Measurements from ENCODE around the gene PSME3.

PSME3 gene

DNA sequence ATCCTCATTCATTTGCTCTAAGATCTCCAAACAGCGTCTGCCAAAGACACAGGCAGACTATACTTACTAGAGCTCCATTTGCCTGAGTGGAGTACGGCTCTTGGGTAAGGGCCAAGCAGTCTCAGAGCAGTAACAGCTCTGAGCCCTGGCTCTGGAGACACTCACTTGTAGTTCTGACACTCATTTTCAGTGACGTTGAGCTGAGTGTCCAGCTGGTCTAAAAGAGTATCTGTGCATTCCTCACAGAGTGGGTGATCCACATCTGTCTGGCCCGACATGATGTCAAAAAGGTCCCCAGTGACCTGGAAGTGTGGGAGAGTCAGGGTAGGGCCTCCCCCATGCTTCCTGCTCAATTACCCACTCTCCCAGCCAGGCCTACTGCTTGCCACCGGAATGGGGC is 14.8 kb upstream of the PSME3 start:
- no peak for DNase-seq

DNA sequence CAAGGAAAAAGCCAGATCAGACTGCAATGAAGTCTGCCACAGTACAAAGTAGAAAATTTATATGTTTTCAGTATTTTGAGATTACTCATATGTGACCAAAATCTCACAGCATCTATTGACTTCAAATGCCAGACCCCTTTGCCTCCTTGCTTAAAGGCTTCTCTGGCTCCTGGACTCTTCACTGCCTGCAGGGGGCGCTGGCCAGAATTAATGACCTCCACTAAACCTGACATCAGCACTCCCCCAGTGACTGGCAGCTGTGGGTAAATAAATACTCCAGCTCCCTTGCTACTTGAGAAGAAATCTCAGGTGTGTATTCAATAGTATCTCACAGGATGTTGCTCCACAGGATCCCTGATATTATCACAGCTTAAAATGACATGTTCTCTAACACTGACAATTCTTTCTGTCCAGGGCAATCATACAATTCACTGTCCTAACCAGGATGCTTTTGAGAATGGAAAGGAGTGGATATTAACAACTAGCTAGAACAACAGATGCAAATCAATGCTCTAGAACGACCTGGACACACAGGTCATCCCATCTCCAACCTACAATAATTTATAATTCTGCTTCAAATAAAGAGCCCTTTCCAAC is 13.2 kb upstream of the PSME3 start:
- DNase-seq = peak; percentile 71

DNA sequence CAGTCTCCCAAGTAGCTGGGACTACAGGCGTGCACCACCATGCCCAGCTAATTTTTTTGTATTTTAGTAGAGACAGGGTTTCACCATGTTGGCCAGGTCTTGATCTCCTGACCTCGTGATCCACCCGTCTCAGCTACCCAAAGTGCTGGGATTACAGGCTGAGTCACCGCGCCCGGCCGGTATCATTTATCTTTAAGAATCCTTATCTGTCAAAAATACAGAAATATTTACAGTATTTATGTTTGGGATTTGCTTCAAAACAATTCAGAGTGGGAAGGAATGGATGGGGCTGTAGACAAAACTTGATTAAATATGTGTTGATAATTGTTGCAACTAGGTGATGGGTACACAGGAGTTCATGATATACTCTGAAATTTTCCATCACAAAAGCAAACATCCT is 12.0 kb upstream of the PSME3 start:
- no peak for DNase-seq

DNA sequence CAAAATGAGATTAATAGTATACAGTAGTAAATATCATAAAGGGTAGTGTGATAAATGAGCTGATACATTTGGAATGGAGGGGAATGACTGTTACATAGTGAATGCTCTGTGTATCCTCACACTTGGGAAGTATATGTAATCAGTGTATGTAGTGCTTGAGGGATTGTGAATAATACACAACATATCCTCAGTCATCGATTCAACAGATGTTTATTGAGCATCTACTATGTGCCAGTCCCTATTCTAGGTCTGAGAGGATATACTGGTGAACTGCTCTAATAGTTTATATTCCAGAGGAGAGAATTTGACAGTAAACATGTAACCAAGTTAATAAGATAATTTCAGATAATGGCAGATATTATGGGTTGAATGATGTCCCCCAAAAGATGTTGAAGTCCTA is 5.7 kb upstream of the PSME3 start:
- DNase-seq = no peak

DNA sequence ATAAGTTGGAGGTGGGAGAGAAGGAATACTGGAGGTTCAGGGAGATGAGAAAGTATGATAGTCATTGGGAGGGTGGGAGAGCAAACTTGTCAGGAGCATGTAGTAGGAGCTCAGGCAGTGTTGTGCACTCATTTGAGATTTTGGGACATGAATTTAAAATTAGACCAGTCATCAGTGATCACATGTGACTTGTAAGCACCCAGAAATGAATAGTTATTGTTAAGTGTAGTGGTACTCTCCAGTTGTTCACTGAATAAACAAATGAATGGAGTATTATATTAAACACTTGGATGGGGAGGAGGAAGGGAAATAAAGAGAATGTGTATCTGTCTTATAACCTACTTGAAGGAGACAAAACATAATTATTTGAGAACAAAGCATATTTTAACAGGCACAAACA is 2.2 kb upstream of the PSME3 start:
- no peak for DNase-seq

DNA sequence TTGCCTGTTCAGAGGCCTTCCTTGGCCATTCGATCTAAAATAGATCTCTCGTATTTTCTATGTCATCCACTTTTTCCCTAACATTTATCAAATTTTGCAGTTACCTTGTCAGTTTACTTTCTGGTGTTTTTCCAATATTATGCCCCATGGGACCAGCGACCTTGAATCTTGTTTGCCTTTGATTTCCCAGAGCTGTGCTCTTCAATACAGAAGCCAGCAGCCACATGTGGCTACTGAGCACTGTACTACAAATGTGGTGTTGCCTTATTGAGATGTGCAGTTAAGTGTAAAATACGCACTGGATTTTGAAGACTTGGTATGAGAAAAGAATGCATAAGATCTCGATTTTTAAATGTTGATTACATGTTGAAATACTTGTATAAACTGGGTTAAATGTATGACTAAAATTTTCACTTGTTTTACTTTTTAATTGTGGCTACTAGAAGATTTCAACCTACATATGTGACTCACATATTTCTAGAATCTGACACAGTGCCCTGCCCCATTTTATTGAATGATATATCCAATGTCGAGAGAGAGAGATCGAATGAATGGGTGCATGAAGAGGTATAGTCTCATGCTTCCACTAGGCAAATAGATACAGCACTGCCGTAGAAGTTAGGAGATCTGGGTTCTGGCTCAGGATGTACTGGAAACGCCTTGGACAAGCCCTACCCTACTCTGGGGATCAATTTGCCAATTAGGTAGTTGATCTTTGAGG is 824 bp upstream of the PSME3 start:
- no peak for DNase-seq

DNA sequence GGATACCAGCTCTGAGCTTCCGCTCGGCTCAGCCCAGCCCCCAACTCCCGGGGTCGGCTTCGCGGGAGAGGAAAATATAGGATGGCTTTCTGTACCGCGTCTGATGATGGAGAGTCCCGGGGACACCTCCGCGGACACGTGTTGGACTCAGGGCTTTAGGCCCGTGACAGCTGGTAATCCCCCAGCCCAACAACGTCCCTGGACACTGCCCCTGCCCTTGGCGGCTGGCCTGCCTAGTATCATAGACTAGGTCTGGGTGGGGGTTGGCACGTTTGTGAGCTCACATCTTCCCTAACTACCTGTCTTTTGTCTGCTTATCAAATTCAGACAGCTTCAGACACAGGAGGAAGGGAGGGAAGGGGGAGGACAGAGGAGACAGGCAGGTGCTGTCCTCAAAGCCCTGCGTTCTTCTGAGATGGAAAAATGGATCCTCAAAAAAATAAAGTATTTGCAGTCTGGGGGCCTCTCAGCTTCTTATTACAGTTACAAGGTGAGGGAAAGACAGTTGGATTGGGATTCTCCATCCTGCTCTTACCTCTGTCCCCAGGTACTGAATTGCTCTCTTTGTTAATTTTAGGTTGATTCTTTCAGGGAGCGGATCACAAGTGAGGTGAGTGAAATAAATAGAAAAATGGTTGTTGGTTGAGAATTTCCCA is 698 bp downstream of the PSME3 start:
- DNase-seq = no peak

DNA sequence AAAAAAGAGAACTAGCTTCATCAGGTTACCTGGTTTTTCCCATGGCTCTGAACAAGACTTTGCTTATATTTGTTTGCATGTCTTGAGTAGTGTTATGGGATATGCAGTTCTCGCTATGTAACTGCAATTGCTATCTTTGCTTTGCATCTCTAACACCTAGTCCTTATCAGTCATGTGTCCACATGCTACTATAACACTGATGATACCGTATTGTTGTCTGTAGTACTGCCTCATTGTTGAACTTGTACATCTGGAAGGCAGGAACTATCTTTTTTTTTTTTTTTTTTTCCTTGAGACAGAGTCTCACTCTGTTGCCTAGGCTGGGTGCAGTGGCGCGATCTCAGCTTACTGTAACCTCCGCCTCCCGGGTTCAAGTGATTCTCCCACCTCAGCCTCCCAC is 2.5 kb downstream of the PSME3 start:
- no peak for DNase-seq

DNA sequence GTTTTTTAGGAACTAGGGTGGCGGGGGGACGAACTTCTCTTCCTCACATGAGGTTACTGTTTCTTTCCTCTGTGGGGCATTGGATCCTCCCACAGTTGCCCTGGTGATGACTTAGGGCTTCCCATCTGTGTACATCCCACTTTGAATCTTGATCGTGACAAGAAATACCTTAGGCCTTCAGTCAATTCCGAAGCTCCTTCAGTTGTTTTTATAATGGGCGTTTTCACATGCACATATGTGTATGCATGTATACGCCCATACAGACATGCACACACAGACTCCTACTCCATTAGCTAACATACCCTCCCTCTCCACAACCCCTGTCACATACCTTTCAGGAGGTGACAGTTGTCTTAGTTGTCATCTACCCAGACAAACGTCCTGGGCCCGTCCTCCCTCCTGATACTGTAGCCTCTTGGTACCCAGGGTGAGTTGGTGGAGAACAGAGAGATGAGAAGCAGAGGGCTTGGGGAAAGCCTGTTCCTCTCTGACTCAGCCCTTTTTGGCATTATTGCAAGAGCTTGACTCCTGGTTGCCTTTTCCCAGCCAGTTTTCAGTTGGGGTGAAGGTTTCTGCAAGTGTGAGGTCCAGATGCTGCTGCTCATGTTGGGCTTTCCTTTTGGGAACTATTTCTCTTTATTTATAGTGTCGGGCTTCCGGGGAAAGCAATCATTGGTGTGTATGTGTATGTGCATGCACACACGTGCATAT is 8.9 kb downstream of the PSME3 start:
- DNase-seq = no peak

DNA sequence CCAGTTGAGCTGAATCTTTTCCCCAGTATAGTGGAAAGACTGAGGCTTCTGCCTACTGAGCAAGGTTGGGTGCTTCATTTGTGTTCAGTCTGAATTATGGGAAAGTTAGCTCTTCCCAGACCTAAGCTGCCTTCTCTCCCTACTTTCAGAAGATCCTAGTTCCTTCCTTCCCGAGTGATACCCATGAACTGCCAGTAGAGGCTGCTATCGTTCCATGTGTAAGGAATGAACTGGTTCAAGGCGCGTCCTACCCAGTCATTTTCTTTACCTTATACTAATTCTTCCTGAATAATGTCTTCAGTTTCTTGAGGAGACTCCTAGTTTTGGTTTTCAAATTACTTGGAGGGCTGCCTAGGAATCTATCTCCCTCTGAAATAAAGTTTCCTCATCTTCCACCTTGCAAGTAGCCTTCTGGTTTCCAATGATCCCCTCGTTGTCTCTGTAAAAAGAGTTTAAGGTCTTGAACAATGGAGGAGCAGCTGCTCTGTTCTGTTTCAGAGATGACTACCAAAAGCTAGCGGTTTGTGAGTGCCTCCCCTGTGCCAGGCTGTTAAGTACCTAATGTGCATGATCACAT is 10.2 kb downstream of the PSME3 start:
- DNase-seq = no peak

DNA sequence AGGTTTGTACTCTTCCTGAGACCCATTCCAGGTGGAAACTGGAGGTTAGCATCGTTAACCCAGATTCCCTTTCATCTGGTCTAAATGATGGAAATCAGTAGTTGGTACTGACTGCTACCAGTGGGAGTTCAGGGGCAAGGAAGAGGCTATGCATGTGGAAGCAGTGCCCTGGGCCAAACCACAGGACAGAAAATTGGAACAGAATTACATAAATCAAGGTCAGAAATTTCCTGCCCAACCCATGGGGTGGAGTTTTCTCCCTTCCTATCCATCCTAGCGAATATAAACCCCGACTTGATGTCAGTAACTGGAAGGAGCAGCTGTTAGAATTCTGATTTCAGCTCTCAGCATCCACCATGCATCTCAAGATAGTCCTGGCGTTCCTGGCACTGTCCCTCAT is 11.1 kb downstream of the PSME3 start, which contains the start of gene AOC2:
AOC2 (plus strand) TSS at position 310 of the 400 bp plus-strand sequence; CDS start at position 357, 47 bp downstream.
- no peak for DNase-seq

DNA sequence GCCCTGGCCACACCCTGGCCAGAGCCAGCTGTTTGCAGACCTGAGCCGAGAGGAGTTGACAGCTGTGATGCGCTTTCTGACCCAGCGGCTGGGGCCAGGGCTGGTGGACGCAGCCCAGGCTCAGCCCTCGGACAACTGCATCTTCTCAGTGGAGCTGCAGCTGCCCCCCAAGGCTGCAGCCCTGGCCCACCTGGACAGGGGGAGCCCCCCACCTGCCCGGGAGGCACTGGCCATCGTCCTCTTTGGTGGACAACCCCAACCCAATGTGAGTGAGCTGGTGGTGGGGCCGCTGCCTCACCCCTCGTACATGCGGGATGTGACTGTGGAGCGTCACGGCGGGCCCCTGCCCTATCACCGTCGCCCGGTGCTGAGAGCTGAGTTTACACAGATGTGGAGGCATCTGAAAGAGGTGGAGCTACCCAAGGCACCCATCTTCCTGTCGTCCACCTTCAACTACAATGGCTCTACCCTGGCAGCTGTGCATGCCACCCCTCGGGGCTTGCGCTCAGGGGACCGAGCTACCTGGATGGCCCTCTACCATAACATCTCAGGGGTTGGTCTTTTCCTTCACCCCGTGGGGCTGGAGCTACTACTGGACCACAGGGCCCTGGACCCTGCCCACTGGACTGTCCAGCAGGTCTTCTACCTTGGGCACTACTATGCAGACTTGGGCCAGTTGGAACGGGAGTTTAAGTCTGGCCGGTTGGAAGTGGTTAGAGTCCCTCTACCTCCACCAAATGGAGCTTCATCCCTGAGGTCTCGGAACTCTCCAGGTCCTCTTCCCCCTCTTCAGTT is 11.8 kb downstream of the PSME3 start:
- no peak for DNase-seq

DNA sequence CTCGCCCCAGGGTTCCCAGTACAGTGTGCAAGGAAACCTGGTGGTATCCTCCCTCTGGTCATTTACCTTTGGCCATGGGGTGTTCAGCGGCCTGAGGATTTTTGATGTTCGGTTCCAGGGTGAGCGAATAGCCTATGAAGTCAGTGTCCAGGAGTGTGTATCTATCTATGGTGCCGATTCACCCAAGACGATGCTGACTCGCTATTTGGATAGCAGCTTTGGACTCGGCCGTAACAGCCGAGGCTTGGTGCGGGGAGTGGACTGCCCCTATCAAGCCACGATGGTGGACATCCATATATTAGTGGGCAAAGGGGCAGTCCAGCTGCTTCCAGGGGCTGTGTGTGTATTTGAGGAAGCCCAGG is 12.3 kb downstream of the PSME3 start:
- DNase-seq = no peak

DNA sequence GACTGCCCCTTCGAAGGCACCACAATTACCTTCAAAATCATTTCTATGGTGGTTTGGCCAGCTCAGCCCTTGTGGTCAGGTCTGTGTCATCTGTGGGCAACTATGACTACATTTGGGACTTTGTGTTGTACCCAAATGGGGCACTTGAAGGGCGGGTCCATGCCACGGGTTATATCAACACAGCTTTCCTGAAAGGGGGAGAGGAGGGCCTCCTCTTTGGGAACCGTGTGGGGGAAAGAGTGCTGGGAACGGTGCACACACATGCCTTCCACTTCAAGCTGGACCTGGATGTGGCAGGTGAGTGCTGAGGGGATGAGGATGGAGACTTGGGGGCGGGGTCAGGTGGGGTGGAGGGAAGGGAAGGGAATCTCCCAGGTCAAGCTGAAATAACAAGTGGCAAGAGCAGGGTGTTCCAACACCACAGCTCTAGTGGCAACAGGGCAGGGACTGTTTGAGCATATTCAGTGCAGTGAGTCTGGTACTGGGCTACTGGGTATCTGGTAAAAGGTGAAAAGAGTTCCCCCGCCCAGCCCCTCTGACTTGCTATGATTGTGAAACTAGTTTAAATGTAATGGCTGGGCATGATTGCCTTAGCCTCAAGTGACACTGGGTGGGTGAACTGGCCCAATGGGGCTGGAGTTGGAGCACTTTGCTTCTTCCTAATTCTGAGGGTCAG is 12.9 kb downstream of the PSME3 start:
- peak; percentile 64 for DNase-seq

DNA sequence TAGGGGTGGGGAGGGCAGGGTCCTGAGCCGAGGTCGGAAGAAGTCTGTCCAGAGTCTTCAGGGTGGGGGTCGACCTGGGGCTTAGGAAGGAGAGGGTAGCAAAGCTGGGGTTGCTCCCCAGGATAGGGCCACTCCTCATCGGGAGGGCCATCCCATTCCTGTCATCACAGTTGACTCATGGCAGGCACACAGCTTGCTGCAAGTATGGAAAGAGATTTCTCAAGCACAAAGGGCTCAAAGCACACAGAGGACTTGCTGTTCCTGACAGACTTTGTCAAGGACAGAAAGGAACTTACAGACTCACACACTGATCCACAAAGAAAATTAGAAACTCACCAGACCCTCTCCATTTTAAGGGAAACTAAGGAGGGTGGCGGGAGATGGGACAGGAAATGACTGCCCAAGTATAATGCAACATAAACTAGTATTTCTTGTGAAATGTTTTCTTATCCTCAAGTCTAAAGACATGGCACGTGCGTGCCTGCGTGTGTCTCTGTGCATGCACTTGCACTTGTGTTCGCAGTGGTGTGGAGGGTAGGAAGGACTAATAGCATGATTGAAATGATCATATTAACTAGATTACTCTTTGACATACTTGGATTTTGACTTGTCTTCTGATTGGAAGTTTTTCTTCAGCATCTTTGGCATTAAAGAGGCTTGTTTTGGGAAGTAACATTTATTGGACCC is 13.5 kb downstream of the PSME3 start:
- no peak for DNase-seq

DNA sequence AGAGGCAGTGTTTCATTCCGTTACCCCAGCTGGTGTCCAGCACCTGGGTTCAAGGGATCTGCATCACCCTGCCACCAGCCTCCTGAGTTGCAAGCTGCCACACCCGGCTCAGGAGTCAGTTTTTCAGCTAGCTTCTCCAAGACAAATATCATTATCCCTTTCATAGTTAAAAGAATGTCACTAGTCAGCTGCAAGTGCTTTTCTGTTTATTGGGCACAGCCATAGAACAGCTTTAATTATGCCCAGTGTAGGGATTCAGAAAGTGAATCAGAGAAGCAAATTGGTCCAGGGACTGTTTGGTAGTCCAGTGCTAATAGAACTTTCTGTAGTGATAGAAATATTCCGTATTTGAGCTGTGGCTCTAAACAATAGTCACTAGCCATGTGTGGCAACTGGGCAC is 14.9 kb downstream of the PSME3 start:
- DNase-seq = no peak

DNA sequence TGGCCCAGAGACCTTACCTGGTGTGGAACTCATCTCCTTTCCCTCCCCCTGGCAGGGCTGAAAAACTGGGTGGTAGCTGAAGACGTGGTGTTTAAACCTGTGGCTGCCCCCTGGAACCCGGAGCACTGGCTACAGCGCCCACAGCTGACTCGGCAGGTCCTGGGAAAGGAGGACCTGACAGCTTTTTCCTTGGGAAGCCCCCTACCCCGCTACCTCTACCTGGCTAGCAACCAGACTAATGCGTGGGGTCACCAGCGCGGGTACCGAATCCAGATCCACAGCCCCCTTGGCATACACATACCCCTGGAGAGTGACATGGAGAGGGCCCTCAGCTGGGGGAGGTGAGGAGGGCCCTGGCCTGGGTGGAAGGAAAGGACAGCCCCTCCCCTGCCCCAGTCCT is 15.8 kb downstream of the PSME3 start:
- DNase-seq = no peak

DNA sequence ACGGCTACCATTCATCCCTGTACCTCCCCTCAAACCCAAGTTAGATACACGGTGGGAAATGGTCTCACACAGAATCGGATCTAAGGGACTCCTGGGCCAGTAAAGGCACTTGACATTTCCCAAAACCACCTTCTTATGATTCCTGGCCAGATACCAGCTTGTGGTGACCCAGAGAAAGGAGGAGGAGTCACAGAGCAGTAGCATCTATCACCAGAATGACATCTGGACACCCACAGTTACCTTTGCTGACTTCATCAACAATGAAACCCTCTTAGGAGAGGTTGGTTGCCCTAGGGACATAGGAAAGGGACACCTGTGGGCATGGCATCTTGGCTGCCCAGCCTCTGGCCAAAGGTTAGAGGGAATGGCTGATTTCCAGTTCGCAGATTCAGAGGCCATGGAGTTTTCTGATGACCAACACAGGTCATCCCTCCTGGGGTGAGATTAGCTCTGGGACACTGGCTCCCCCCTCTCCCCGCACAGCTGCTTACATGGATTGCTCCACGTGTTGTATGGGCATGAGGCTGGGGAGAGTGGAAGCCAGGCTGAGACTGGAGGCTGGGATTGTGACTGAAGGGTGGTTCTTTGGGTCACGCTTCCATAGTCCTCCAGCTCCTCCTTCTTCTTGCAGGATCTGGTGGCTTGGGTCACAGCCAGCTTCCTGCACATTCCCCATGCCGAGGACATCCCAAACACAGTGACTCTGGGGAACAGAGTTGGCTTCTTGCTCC is 16.4 kb downstream of the PSME3 start:
- DNase-seq = no peak

DNA sequence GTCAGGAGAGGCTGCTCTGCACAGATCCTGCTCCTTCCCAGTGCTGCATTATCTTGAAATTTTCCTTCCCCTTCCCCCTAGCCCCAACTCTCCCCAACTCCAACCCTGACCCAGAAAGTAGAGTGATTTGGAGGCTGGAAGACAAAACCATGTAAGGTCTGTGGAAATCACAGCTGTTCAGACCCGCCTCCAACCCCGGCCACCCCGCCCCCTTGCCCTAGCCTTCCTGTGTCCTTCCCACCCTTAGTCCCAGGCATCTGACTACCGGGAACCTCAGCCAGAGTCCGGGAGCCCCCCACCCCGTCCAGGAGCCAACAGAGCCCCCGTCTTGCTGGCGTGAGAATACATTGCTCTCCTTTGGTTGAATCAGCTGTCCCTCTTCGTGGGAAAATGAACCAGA is 17.8 kb downstream of the PSME3 start, which contains the start of gene AOC3:
AOC3 (plus strand) TSS at position 246 of the 400 bp plus-strand sequence; CDS start at position 391, 145 bp downstream.
- no peak for DNase-seq

Measured in activated CD4-positive, alpha-beta T cell treated with anti-CD3 and anti-CD28 coated beads, Interleukin-2, amount 50 U/mL, for 16 hours (primary cell).